HepG2 (cell line): ENCODE data around the gene NISCH. TPM values are rescaled to one million over a fixed set of nuclear protein-coding genes. Genes with fewer than 3 reads are reported as not detected.

Source experiments
- ATF7 ChIP-seq, 2 experiments: fragments of 450-650 bp in 1 of 2; sonication (generic) in 1 of 2; formaldehyde crosslinking in 1 of 2; IDR thresholded peaks; 2 replicates each; pipeline versions ENCODE4 v1.4.0 to v1.6.1; 2016 to 2020; ENCODE audit warnings: antibody characterized with exemption in 1 of 2, mild to moderate bottlenecking in 1 of 2, missing genetic modification reagents in 1 of 2
- FIP1L1 ChIP-seq: fragments of 200-400 bp; formaldehyde crosslinking; IDR thresholded peaks from 2 replicates; pipeline ENCODE4 v1.6.1; 2018; ENCODE audit warnings: low read depth, mild to moderate bottlenecking, low read length, moderate library complexity, borderline replicate concordance; ENCODE audit not compliant: insufficient read depth
- GRHL1 ChIP-seq: sonication (generic); formaldehyde crosslinking; conservative IDR thresholded peaks from 2 replicates; pipeline ENCODE4 v1.8.0; 2022; ENCODE audit warnings: missing genetic modification reagents
- HNF1A ChIP-seq, 2 experiments: sonication (generic) in 1 of 2; formaldehyde crosslinking in 1 of 2; IDR thresholded peaks; 2 replicates each; pipeline versions ENCODE4 v1.4.0 to v1.6.1; 2016 to 2020; ENCODE audit warnings: borderline replicate concordance in 1 of 2, low read depth in 1 of 2, mild to moderate bottlenecking in 1 of 2, missing genetic modification reagents in 1 of 2
- KLF11 ChIP-seq: IDR thresholded peaks from 2 replicates; pipeline ENCODE4 v1.6.1; 2016; ENCODE audit warnings: missing compliant biosample characterization
- MTA1 ChIP-seq: sonication (generic); formaldehyde crosslinking; IDR thresholded peaks from 2 replicates; pipeline ENCODE4 v1.4.0; 2020; ENCODE audit warnings: missing genetic modification reagents, mild to moderate bottlenecking, borderline replicate concordance
- MTF1 ChIP-seq: sonication (generic); formaldehyde crosslinking; IDR thresholded peaks from 2 replicates; pipeline ENCODE4 v1.5.0; 2020; ENCODE audit warnings: missing genetic modification reagents
- SMARCC2 ChIP-seq: fragments of 450-650 bp; IDR thresholded peaks from 2 replicates; pipeline ENCODE4 v1.6.1; 2017; ENCODE audit warnings: antibody characterized with exemption, mild to moderate bottlenecking
- SNAPC5 ChIP-seq: sonication (generic); formaldehyde crosslinking; IDR thresholded peaks from 2 replicates; pipeline ENCODE4 v1.8.1; 2023; ENCODE audit warnings: mild to moderate bottlenecking, missing genetic modification reagents, borderline replicate concordance
- ZBTB34 ChIP-seq: sonication (generic); formaldehyde crosslinking; IDR thresholded peaks from 2 replicates; pipeline ENCODE4 v1.8.0; 2022; ENCODE audit warnings: mild to moderate bottlenecking, missing genetic modification reagents
- ZMAT3 ChIP-seq: sonication (generic); formaldehyde crosslinking; conservative IDR thresholded peaks from 2 replicates; pipeline ENCODE4 v1.7.0; 2021; ENCODE audit warnings: missing genetic modification reagents
- ZNF556 ChIP-seq: sonication (generic); formaldehyde crosslinking; IDR thresholded peaks from 2 replicates; pipeline ENCODE4 v1.4.0; 2020; ENCODE audit warnings: mild to moderate bottlenecking, missing genetic modification reagents, borderline replicate concordance
- ZNF609 ChIP-seq: sonication (generic); formaldehyde crosslinking; IDR thresholded peaks from 2 replicates; pipeline ENCODE4 v1.4.0; 2020; ENCODE audit warnings: mild to moderate bottlenecking, missing genetic modification reagents, borderline replicate concordance
- polyA plus RNA-seq, 8 experiments: library from polyadenylated mRNA; depleted of rRNA in 3 of 8; stranded (reverse) in 7 of 8; unstranded in 1 of 8; fragments of >200 nt; fragmentation: Illumina TruSeq in 4 of 8; extraction: Trizol in 4 of 8; gene quantifications; 2 replicates each; pipeline versions ENCODE4 v1.2.1 to v1.2.3, GENCODE V29; 2011 to 2016; ENCODE audit warnings: low read depth in 4 of 8, missing spikeins in 1 of 8, mixed read lengths in 1 of 8; ENCODE audit not compliant: insufficient read depth in 1 of 8
- total RNA-seq, 5 experiments: library from RNA; depleted of rRNA; stranded (reverse); fragments of >200 nt; fragmentation: Illumina TruSeq; extraction: Trizol; gene quantifications; 2 replicates each; pipeline ENCODE4 v1.2.3, GENCODE V29; 2016; ENCODE audit warnings: low read depth in 1 of 5

The NISCH gene
- total and polyA plus RNA-seq, 2 of the 13 experiments (the other 11 are each of a cell fraction or from before 2014, with no cell fraction given): 27.0 to 47.6 TPM

GRCh38 chr3:52455283-52456168 lies at the start of gene NISCH (continued):
- no peak for TF ChIP-seq SNAPC5
- no peak for TF ChIP-seq FIP1L1
- 0 out of 2 replicates have a peak, but pooled peaks have one; percentile 27 for TF ChIP-seq KLF11 (CRISPR knock-in tag)
- no peak for TF ChIP-seq HNF1A (IDR thresholded peaks at IDR 0.05; ENCODE audit: low read depth)
- TF ChIP-seq HNF1A (CRISPR knock-in tag; IDR thresholded peaks at IDR 0.05; ENCODE audit: borderline replicate concordance): 0 out of 2 replicates have a peak, but pooled peaks have one; percentile 6
- no peak for TF ChIP-seq SMARCC2
- TF ChIP-seq ATF7 (IDR thresholded peaks at IDR 0.05): no peak
- TF ChIP-seq ATF7 (CRISPR knock-in tag; IDR thresholded peaks at IDR 0.05): no peak
- TF ChIP-seq MTF1: no peak
- no peak for TF ChIP-seq ZNF556 (CRISPR knock-in tag)
- TF ChIP-seq ZNF609 (CRISPR knock-in tag): no peak; the same call in 1 of the 2 replicates
- peak; percentile 34; the same call in 1 of the 2 replicates for TF ChIP-seq ZMAT3 (CRISPR knock-in tag)
- TF ChIP-seq ZBTB34: no peak
- no peak for TF ChIP-seq GRHL1 (CRISPR knock-in tag)
- no peak; the same call in 1 of the 2 replicates for TF ChIP-seq MTA1 (CRISPR knock-in tag)
